Fibroblast of villous mesenchyme (primary cell): ENCODE results near the gene MAGI2. TPM values are rescaled to one million over a fixed set of nuclear protein-coding genes. Genes with fewer than 3 reads are reported as not detected.

Experiments
- DNase-seq: peaks from one replicate; pipeline ENCODE4 v3.0.0-alpha.2; 2010; ENCODE audit warnings: low read depth
- H3K4me3 ChIP-seq: 2 replicates; pipeline ENCODE4 v1.5.1; 2011; ENCODE audit warnings: low read depth, mild to moderate bottlenecking, low read length
- total RNA-seq: library from RNA; depleted of rRNA; stranded (reverse); fragments of >200 nt; gene quantifications from 2 replicates; pipeline ENCODE4 v1.2.3, GENCODE V29; 2012
- TF ChIP-seq, protein P1 (sequence below): IDR thresholded peaks from 2 replicates; pipeline ENCODE4 v1.5.1; 2012; ENCODE audit warnings: low read depth, mild to moderate bottlenecking, low read length; ENCODE audit not compliant: insufficient read depth

Gene MAGI2
- total RNA-seq, 1 donor = 24.6 TPM

DNA sequence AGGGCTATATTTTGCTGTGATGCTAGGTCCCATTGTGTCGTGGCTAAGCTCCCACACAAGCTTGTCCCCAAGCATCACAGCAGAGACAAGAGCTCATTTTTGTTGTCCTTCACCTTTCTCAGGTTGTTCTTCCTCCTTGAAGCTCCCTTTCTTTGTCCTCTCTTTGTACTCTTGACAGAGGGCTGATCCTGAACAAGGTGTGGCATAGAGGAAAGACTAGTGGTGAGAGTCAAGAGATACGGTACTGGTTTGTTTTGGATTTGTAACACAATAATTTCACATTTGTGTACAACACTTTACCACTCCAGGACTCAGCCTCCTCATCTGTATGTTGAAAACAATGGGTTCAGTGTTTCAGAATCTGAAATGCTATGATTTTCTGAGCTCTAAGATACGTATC lies 41.0 kb downstream of the MAGI2 start:
- no peak for DNase-seq
- no peak overlapping the region for H3K4me3 ChIP-seq
- TF ChIP-seq, protein P1, sequence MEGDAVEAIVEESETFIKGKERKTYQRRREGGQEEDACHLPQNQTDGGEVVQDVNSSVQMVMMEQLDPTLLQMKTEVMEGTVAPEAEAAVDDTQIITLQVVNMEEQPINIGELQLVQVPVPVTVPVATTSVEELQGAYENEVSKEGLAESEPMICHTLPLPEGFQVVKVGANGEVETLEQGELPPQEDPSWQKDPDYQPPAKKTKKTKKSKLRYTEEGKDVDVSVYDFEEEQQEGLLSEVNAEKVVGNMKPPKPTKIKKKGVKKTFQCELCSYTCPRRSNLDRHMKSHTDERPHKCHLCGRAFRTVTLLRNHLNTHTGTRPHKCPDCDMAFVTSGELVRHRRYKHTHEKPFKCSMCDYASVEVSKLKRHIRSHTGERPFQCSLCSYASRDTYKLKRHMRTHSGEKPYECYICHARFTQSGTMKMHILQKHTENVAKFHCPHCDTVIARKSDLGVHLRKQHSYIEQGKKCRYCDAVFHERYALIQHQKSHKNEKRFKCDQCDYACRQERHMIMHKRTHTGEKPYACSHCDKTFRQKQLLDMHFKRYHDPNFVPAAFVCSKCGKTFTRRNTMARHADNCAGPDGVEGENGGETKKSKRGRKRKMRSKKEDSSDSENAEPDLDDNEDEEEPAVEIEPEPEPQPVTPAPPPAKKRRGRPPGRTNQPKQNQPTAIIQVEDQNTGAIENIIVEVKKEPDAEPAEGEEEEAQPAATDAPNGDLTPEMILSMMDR = no peak

GRCh38 chr7:79410345-79410744 lies 43.1 kb downstream of the MAGI2 start:
- TF ChIP-seq, protein P1 = no peak
- DNase-seq = no peak
- H3K4me3 ChIP-seq = no peak overlapping the region

DNA sequence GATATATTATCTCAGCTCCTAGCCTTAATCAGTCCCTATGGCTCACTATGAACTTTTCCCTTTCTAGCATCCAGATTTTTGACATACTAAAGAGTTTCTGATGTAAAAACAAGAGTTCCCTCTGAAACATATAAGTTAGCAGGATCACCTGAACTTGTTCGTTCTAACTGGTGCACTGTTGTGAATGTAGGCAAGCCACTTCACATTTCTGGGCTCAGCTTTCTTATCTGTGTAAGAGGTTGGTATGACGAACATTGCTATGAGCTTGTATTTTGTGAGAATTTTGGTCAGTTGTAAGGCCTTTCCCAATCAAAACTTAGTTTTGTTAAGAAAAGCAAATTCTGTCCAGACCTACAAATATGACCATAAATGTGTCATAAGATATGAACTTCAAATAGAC lies 46.1 kb downstream of the MAGI2 start:
- no peak overlapping the region for H3K4me3 ChIP-seq
- TF ChIP-seq, protein P1 = no peak
- DNase-seq = peak; percentile 62

GRCh38 chr7:79406371-79406770 lies 47.1 kb downstream of the MAGI2 start:
- H3K4me3 ChIP-seq = no peak overlapping the region
- DNase-seq = no peak
- TF ChIP-seq, protein P1 = no peak

GRCh38 chr7:79405368-79405767 lies 48.1 kb downstream of the MAGI2 start:
- no peak for DNase-seq
- H3K4me3 ChIP-seq = no peak overlapping the region
- TF ChIP-seq, protein P1 = no peak

GRCh38 chr7:79403879-79404278 lies 49.6 kb downstream of the MAGI2 start:
- H3K4me3 ChIP-seq = no peak overlapping the region
- TF ChIP-seq, protein P1 = no peak
- no peak for DNase-seq

DNA sequence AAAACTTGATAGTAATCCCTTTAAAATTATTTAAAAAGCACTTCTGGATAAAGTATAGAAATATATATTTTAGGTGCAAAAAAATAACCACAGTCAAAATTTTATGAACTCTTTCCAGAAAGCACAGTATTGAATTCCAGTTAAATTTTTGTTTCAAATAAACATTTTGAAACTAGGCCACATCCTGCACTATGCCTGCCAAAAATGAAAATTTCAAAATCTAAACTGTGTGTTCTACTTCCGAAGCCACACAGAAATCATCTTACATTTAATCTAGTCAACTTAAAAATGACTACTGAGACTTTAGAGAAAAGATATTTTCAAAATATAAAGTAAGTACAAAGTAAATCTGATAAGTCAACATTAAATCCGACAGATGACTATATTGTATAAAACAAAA lies 50.0 kb downstream of the MAGI2 start:
- TF ChIP-seq, protein P1 = no peak
- H3K4me3 ChIP-seq = no peak overlapping the region
- DNase-seq = peak; percentile 30
